NOMO-1 (cell line): ENCODE results near the gene NEGR1.
A peak's percentile ranks its signal among the peaks of the same experiment; 100 is the strongest.

Experiments used
- DNase-seq, 2 experiments: peaks; one replicate each; lab custom pipeline; 2025; ENCODE audit not compliant: unreplicated experiment in 2 of 2; lab: John Stamatoyannopoulos, UW

The NEGR1 gene

GRCh38 chr1:72282271-72283021 lies at the start of gene NEGR1:
Gene NEGR1, minus strand, starts transcription at chr1:72282539.
- peak; percentile 81 to 82 for DNase-seq

GRCh38 chr1:72326494-72326893 lies 44.2 kb upstream of the NEGR1 start:
- DNase-seq, result no peak

- DNase-seq, result no peak
Observed at GRCh38 chr1:72324451-72324850, 42.1 kb upstream of the NEGR1 start.

- DNase-seq, result no peak
Observed at GRCh38 chr1:72322910-72323309, 40.6 kb upstream of the NEGR1 start.

- no peak for DNase-seq
Observed at GRCh38 chr1:72296501-72296900, 14.2 kb upstream of the NEGR1 start.

GRCh38 chr1:72288886-72289285 lies 6.5 kb upstream of the NEGR1 start:
- peak; percentile 24 to 66 for DNase-seq

- no peak for DNase-seq
Observed at GRCh38 chr1:72286401-72286800, 4.1 kb upstream of the NEGR1 start.

- no peak for DNase-seq
Observed at GRCh38 chr1:72285074-72285425, 2.7 kb upstream of the NEGR1 start.

- DNase-seq, result peak; percentile 48 to 71
Observed at GRCh38 chr1:72284348-72285073, 2.2 kb upstream of the NEGR1 start.

GRCh38 chr1:72284084-72284347 lies 1.7 kb upstream of the NEGR1 start:
- no peak for DNase-seq

- peak; percentile 45 to 57 for DNase-seq
Observed at GRCh38 chr1:72283307-72284083, 1.2 kb upstream of the NEGR1 start.

GRCh38 chr1:72283022-72283306 lies 625 bp upstream of the NEGR1 start:
- DNase-seq, result no peak

- peak in 1 of 2 experiments; percentile 3 for DNase-seq
Observed at GRCh38 chr1:72281637-72282270, 585 bp downstream of the NEGR1 start.

GRCh38 chr1:72281144-72281543 lies 1.2 kb downstream of the NEGR1 start:
- peak; percentile 55 to 84 for DNase-seq

GRCh38 chr1:72280711-72281110 lies 1.6 kb downstream of the NEGR1 start:
- no peak for DNase-seq

- no peak for DNase-seq
Observed at GRCh38 chr1:72280131-72280530, 2.2 kb downstream of the NEGR1 start.

- no peak for DNase-seq
Observed at GRCh38 chr1:72278461-72278860, 3.9 kb downstream of the NEGR1 start.

GRCh38 chr1:72271555-72272085 lies 10.7 kb downstream of the NEGR1 start:
- DNase-seq, result no peak

GRCh38 chr1:72262735-72263134 lies 19.6 kb downstream of the NEGR1 start:
- DNase-seq, result no peak

GRCh38 chr1:72253132-72253531 lies 29.2 kb downstream of the NEGR1 start:
- DNase-seq, result no peak

- no peak for DNase-seq
Observed at GRCh38 chr1:72241397-72241796, 40.9 kb downstream of the NEGR1 start.
